Skeletal muscle cell (primary cell): ENCODE measurements around the gene SH3TC1.
A peak's percentile ranks its signal among the peaks of the same experiment; 100 is the strongest.

Source experiments
- DNase-seq: peaks from one replicate; pipeline ENCODE4 v3.0.0-alpha.2; 2010; ENCODE audit warnings: low read depth
- H3K4me3 ChIP-seq: 2 replicates; pipeline ENCODE4 v1.5.1; 2011; ENCODE audit warnings: low read depth, mild to moderate bottlenecking, control low read depth, low read length, moderate library complexity

The SH3TC1 gene

GRCh38 chr4:8222609-8223388 lies 23.7 kb downstream of the SH3TC1 start:
- H3K4me3 ChIP-seq = no peak overlapping the region
- no peak for DNase-seq

- no peak overlapping the region for H3K4me3 ChIP-seq
- DNase-seq = no peak
Observed at GRCh38 chr4:8224267-8224974, 25.3 kb downstream of the SH3TC1 start.

GRCh38 chr4:8224975-8225625 lies 26.0 kb downstream of the SH3TC1 start:
- no peak for DNase-seq

GRCh38 chr4:8225706-8226443 lies 26.8 kb downstream of the SH3TC1 start:
- DNase-seq = no peak
- no peak overlapping the region for H3K4me3 ChIP-seq

More at GRCh38 chr4:8224975-8225625, 26.0 kb downstream of the SH3TC1 start:
- H3K4me3 ChIP-seq = no peak overlapping the region

- no peak overlapping the region for H3K4me3 ChIP-seq
- no peak for DNase-seq
Observed at GRCh38 chr4:8227201-8227770, 28.2 kb downstream of the SH3TC1 start.

GRCh38 chr4:8227771-8228318 lies 28.8 kb downstream of the SH3TC1 start:
- no peak overlapping the region for H3K4me3 ChIP-seq
- no peak for DNase-seq

GRCh38 chr4:8228319-8229250 lies 29.5 kb downstream of the SH3TC1 start:
- DNase-seq = peak; percentile 36
- H3K4me3 ChIP-seq = no peak overlapping the region

GRCh38 chr4:8229331-8229975 lies 30.4 kb downstream of the SH3TC1 start:
- no peak overlapping the region for H3K4me3 ChIP-seq
- DNase-seq = no peak

- H3K4me3 ChIP-seq = no peak overlapping the region
- no peak for DNase-seq
Observed at GRCh38 chr4:8230033-8230432, 30.9 kb downstream of the SH3TC1 start.

GRCh38 chr4:8230891-8231290 lies 31.8 kb downstream of the SH3TC1 start:
- no peak for DNase-seq
- no peak overlapping the region for H3K4me3 ChIP-seq

- no peak overlapping the region for H3K4me3 ChIP-seq
- no peak for DNase-seq
Observed at GRCh38 chr4:8231551-8232049, 32.5 kb downstream of the SH3TC1 start.

GRCh38 chr4:8232748-8233147 lies 33.7 kb downstream of the SH3TC1 start:
- no peak for DNase-seq
- no peak overlapping the region for H3K4me3 ChIP-seq

- no peak overlapping the region for H3K4me3 ChIP-seq
- DNase-seq = no peak
Observed at GRCh38 chr4:8233672-8234484, 34.8 kb downstream of the SH3TC1 start.

GRCh38 chr4:8234715-8235114 lies 35.6 kb downstream of the SH3TC1 start:
- no peak overlapping the region for H3K4me3 ChIP-seq
- DNase-seq = no peak

- DNase-seq = no peak
- H3K4me3 ChIP-seq = no peak overlapping the region
Observed at GRCh38 chr4:8235224-8235623, 36.1 kb downstream of the SH3TC1 start.

GRCh38 chr4:8235686-8236085 lies 36.6 kb downstream of the SH3TC1 start:
- no peak for DNase-seq
- H3K4me3 ChIP-seq = no peak overlapping the region
